ENCODE data around the gene SNAPIN. TPM values are rescaled to one million over a fixed set of nuclear protein-coding genes. Genes with fewer than 3 reads are reported as not detected.

SNAPIN gene
- total RNA-seq, 1 donor from 2014 or later, result 50.4 TPM

DNA sequence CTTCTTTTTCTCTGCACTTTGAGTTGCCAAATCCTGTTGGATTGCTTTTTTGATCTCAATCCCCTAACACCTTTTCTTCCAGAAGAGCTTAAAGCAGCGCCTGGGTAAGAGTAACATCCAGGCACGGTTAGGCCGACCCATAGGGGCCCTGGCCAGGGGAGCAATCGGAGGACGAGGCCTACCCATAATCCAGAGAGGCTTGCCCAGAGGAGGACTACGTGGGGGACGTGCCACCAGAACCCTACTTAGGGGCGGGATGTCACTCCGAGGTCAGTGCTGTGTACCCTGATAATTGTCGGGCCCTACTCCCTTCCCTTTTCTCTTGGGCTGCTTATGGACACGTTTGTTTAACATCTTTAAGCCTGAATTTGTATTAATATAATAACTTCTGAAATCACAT is 16.3 kb upstream of the SNAPIN start:
- TF ChIP-seq CTCF (IDR thresholded peaks at IDR 0.05), result no peak
- H3K27ac Mint-ChIP-seq, result no peak overlapping the region
- peaks cover 15% of the 10 kb centered on the region for H3K4me1 Mint-ChIP-seq
- CTCF ChIA-PET, result interaction anchor here (0.7 kb wide), 1 partner anchor 30 kb away, joined by 3 read pairs; no protein-coding TSS in a partner anchor
- POLR2A ChIA-PET, result interaction anchor here (0.6 to 1.5 kb wide), 2 partner anchors 9 to 70 kb away, joined by 4 to 6 read pairs; no protein-coding TSS in a partner anchor
- no peaks in the 10 kb centered on the region for H3K9me3 Mint-ChIP-seq
- ATAC-seq (ENCODE audit: low read depth), result no peak
- peaks cover 96% of the 10 kb centered on the region for H3K36me3 Mint-ChIP-seq (ENCODE audit: low read depth)
- no peak overlapping the region for H3K4me3 Mint-ChIP-seq
- intact Hi-C loops (cut with micrococcal nuclease), result no loop called here
- no peaks in the 10 kb centered on the region for H3K27me3 Mint-ChIP-seq
- DNase-seq, result no peak

- Mint-ChIP-seq H3K27me3 (no peaks in the 10 kb centered on the region), H3K9me3 (no peaks in the 10 kb centered on the region), H3K4me1 (peaks cover 11% of the 10 kb centered on the region), H3K4me3 (no peak overlapping the region), H3K36me3 (ENCODE audit: low read depth) (peaks cover 91% of the 10 kb centered on the region), H3K27ac (no peak overlapping the region)
- no peak for DNase-seq
- ChIA-PET CTCF (interaction anchor here (0.9 to 2.3 kb wide), 3 partner anchors 47 to 71 kb away, joined by 3 to 7 read pairs (median 3); no protein-coding TSS in a partner anchor), POLR2A (interaction anchor here (1.1 to 2.4 kb wide), 5 partner anchors 9 to 108 kb away, joined by 3 to 29 read pairs (median 6); partner anchors contain the start of genes CHTOP, S100A6 and SNAPIN)
- ATAC-seq (ENCODE audit: low read depth), result no peak
- intact Hi-C loops (cut with micrococcal nuclease), result no loop called here
- no peak for TF ChIP-seq CTCF (IDR thresholded peaks at IDR 0.05)
Observed at GRCh38 chr1:153643100-153643499, 15.4 kb upstream of the SNAPIN start.

DNA sequence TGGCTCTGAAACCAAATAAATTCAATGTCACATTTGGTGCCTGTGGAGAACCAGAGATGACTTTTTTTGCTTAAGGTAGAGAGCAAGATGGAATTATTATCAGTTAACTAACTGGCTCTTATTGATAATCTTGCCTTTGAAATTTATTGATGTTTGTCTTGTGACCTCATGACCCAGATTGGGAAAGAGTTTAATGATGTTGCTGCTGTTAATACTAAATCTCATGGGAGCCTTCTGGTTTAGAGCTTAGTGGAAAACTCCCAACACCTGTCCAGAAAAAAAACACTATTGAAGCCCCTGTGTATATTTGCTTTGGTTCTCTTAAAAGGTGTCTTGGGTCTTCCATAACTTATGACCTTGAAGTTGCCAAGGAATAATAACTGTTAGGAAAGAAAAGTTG is 14.7 kb upstream of the SNAPIN start:
- Mint-ChIP-seq H3K27me3 (no peaks in the 10 kb centered on the region), H3K9me3 (no peaks in the 10 kb centered on the region), H3K27ac (peak overlapping the region; percentile 46), H3K36me3 (ENCODE audit: low read depth) (peaks cover 85% of the 10 kb centered on the region), H3K4me3 (no peak overlapping the region), H3K4me1 (peaks cover 11% of the 10 kb centered on the region)
- ATAC-seq (ENCODE audit: low read depth), result no peak
- intact Hi-C loops (cut with micrococcal nuclease), result no loop called here
- ChIA-PET CTCF (interaction anchor here (0.7 to 2.3 kb wide), 5 partner anchors 9 to 133 kb away, joined by 3 to 7 read pairs (median 3); no protein-coding TSS in a partner anchor), POLR2A (interaction anchor here (0.9 to 2.4 kb wide), 5 partner anchors 9 to 109 kb away, joined by 3 to 29 read pairs (median 5); partner anchors contain the start of genes CHTOP, S100A6 and SNAPIN)
- TF ChIP-seq CTCF (IDR thresholded peaks at IDR 0.05), result no peak
- no peak for DNase-seq

DNA sequence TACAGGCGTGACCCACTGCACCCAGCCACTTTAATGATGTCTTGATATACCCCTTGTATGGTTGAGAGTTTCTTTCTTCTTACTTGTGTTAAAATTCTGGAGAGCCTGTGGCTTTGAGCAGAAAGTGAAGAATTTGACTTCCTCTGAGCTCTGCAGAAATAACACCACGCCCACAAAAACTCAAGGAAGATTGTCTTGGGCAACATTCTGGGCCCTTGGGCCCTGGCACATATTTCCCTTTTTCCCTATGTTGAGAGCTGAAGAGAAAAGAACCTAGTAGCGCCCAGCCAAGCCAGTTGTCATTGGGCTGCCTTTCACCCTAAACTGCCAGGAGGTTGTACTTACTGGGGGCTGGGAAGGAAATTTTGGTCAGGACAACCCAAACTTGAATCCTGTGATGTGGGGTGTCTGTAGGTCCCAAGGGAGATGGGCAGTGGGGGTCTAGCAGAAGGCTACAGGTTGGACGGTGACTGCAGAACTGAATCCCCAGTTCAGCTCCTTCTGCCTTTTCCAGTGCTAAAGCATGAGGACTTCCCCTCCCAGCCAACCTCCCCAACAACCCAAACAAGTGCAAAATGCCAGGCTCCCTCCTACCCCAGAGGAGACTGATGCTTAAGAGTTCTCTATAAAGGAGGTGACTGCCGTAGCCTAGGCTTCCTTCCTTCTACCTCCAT is 11.7 kb upstream of the SNAPIN start:
- TF ChIP-seq CTCF (IDR thresholded peaks at IDR 0.05), result no peak
- Mint-ChIP-seq H3K27ac (peak overlapping the region; percentile 71), H3K4me1 (peaks cover 12% of the 10 kb centered on the region), H3K9me3 (no peaks in the 10 kb centered on the region), H3K4me3 (no peak overlapping the region), H3K27me3 (no peaks in the 10 kb centered on the region), H3K36me3 (ENCODE audit: low read depth) (peaks cover 57% of the 10 kb centered on the region)
- ATAC-seq (ENCODE audit: low read depth) (no peak), DNase-seq (no peak)
- intact Hi-C loops (cut with micrococcal nuclease), result no loop called here
- ChIA-PET CTCF (no interaction called here), POLR2A (interaction anchor here (2.1 kb wide), 1 partner anchor 12 kb away, joined by 14 read pairs; the partner anchor contains the start of gene CHTOP)

- intact Hi-C loops (cut with micrococcal nuclease), result no loop called here
- no peak for DNase-seq
- POLR2A ChIA-PET, result interaction anchor here (0.6 to 2.1 kb wide), 4 partner anchors 12 to 75 kb away, joined by 3 to 14 read pairs (median 4); partner anchors contain the start of genes CHTOP and SNAPIN
- Mint-ChIP-seq H3K9me3 (no peaks in the 10 kb centered on the region), H3K4me3 (no peak overlapping the region), H3K36me3 (ENCODE audit: low read depth) (peaks cover 52% of the 10 kb centered on the region), H3K4me1 (peaks cover 12% of the 10 kb centered on the region), H3K27ac (peak overlapping the region; percentile 71), H3K27me3 (no peaks in the 10 kb centered on the region)
- no peak for ATAC-seq (ENCODE audit: low read depth)
- TF ChIP-seq CTCF (IDR thresholded peaks at IDR 0.05), result no peak
- CTCF ChIA-PET, result no interaction called here
Observed at GRCh38 chr1:153647346-153647714, 11.2 kb upstream of the SNAPIN start.
